Measurements from ENCODE around the gene METAP1. TPM values are rescaled to one million over a fixed set of nuclear protein-coding genes. Genes with fewer than 3 reads are reported as not detected.
A peak's percentile ranks its signal among the peaks of the same experiment; 100 is the strongest.

METAP1 gene
- total RNA-seq, 1 experiment from 2014 or later = 60.5 TPM

GRCh38 chr4:98998551-98998950, 3.0 kb downstream of the METAP1 start:
- H3K4me3 Mint-ChIP-seq (ENCODE audit: low read depth, unreplicated experiment) = no peak overlapping the region

DNA sequence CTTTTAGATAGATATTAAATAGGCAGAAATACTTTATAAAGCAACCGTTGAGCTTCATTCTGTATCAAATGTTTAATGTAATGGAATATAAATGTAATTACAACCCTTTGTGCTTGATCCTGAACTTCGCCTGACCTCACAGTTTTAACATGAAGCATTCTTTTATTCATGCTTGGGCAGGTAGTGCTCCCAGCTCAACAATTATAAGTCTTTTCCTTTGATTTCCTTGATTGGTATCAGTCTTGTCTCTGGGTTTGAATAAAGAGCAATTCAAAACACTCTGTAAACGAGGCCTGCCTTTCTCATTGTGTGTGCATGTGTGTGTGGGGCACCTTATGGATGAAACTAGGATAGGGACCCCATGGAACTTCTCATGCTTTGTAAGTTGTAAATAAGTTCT, 6.8 kb downstream of the METAP1 start:
- Mint-ChIP-seq H3K27ac (ENCODE audit: unreplicated experiment) (no peak overlapping the region), H3K36me3 (ENCODE audit: insufficient read depth, unreplicated experiment) (no peaks in the 10 kb centered on the region), H3K4me1 (ENCODE audit: low read depth, unreplicated experiment) (peaks cover 30% of the 10 kb centered on the region), H3K9me3 (ENCODE audit: low read depth, unreplicated experiment) (no peaks in the 10 kb centered on the region), H3K4me3 (ENCODE audit: low read depth, unreplicated experiment) (no peak overlapping the region), H3K27me3 (ENCODE audit: unreplicated experiment) (no peaks in the 10 kb centered on the region)
- TF ChIP-seq, protein P1, sequence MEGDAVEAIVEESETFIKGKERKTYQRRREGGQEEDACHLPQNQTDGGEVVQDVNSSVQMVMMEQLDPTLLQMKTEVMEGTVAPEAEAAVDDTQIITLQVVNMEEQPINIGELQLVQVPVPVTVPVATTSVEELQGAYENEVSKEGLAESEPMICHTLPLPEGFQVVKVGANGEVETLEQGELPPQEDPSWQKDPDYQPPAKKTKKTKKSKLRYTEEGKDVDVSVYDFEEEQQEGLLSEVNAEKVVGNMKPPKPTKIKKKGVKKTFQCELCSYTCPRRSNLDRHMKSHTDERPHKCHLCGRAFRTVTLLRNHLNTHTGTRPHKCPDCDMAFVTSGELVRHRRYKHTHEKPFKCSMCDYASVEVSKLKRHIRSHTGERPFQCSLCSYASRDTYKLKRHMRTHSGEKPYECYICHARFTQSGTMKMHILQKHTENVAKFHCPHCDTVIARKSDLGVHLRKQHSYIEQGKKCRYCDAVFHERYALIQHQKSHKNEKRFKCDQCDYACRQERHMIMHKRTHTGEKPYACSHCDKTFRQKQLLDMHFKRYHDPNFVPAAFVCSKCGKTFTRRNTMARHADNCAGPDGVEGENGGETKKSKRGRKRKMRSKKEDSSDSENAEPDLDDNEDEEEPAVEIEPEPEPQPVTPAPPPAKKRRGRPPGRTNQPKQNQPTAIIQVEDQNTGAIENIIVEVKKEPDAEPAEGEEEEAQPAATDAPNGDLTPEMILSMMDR (IDR thresholded peaks at IDR 0.05; ENCODE audit: unreplicated experiment) = no peak
- BruUV-seq (replicated peaks) = no TSS peak
- intact Hi-C loops (cut with micrococcal nuclease; ENCODE audit: unreplicated experiment) = no loop called here
- no peak for DNase-seq
- CTCF ChIA-PET = no interaction called here

More at GRCh38 chr4:98998551-98998950, 3.0 kb downstream of the METAP1 start:
- CTCF ChIA-PET = no interaction called here
- no peak for DNase-seq
- H3K9me3 Mint-ChIP-seq (ENCODE audit: low read depth, unreplicated experiment) = no peaks in the 10 kb centered on the region
- H3K4me1 Mint-ChIP-seq (ENCODE audit: low read depth, unreplicated experiment) = peaks cover 44% of the 10 kb centered on the region
- intact Hi-C loops (cut with micrococcal nuclease; ENCODE audit: unreplicated experiment) = loop anchor here (10.0 kb wide), 1 partner anchor 64 kb away; no protein-coding TSS in a partner anchor
- peaks cover 24% of the 10 kb centered on the region for H3K36me3 Mint-ChIP-seq (ENCODE audit: insufficient read depth, unreplicated experiment)
- no TSS peak for BruUV-seq (replicated peaks)
- TF ChIP-seq, protein P1 (IDR thresholded peaks at IDR 0.05; ENCODE audit: unreplicated experiment) = no peak
- no peaks in the 10 kb centered on the region for H3K27me3 Mint-ChIP-seq (ENCODE audit: unreplicated experiment)
- H3K27ac Mint-ChIP-seq (ENCODE audit: unreplicated experiment) = no peak overlapping the region

DNA sequence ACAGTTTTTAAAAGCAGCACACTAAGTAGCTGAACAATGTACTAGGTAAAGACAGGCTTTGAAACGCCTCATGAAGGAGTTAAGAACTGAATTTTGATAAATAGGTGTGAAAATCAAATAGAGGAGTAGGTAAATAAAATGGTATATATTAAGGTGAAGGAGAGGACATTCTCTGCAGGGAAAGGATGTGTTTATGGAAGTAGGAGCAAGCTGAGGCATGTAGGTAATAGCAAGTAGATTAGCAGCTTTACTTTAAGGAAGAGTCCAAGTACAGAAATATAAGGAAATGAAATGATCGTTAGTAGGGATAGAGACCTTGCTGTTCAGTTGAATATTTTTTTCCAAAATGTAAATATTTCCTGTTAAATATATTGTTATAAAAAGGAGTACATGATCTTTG, 12.5 kb downstream of the METAP1 start:
- Mint-ChIP-seq H3K4me3 (ENCODE audit: low read depth, unreplicated experiment) (no peak overlapping the region), H3K9me3 (ENCODE audit: low read depth, unreplicated experiment) (peaks cover 2% of the 10 kb centered on the region), H3K4me1 (ENCODE audit: low read depth, unreplicated experiment) (peaks cover 10% of the 10 kb centered on the region), H3K27ac (ENCODE audit: unreplicated experiment) (peak overlapping the region; percentile 18), H3K27me3 (ENCODE audit: unreplicated experiment) (no peaks in the 10 kb centered on the region), H3K36me3 (ENCODE audit: insufficient read depth, unreplicated experiment) (peaks cover under 1% of the 10 kb centered on the region)
- TF ChIP-seq, protein P1 (IDR thresholded peaks at IDR 0.05; ENCODE audit: unreplicated experiment) = no peak
- DNase-seq = no peak
- no TSS peak for BruUV-seq (replicated peaks)
- CTCF ChIA-PET = no interaction called here
- intact Hi-C loops (cut with micrococcal nuclease; ENCODE audit: unreplicated experiment) = no loop called here

GRCh38 chr4:99011910-99012309, 16.4 kb downstream of the METAP1 start:
- peaks cover 17% of the 10 kb centered on the region for H3K4me1 Mint-ChIP-seq (ENCODE audit: low read depth, unreplicated experiment)
- H3K27ac Mint-ChIP-seq (ENCODE audit: unreplicated experiment) = no peak overlapping the region
- no peak for DNase-seq
- H3K9me3 Mint-ChIP-seq (ENCODE audit: low read depth, unreplicated experiment) = peaks cover 5% of the 10 kb centered on the region
- no TSS peak for BruUV-seq (replicated peaks)
- intact Hi-C loops (cut with micrococcal nuclease; ENCODE audit: unreplicated experiment) = no loop called here
- H3K27me3 Mint-ChIP-seq (ENCODE audit: unreplicated experiment) = no peaks in the 10 kb centered on the region
- TF ChIP-seq, protein P1 (IDR thresholded peaks at IDR 0.05; ENCODE audit: unreplicated experiment) = no peak
- peaks cover 6% of the 10 kb centered on the region for H3K36me3 Mint-ChIP-seq (ENCODE audit: insufficient read depth, unreplicated experiment)
- no peak overlapping the region for H3K4me3 Mint-ChIP-seq (ENCODE audit: low read depth, unreplicated experiment)
- CTCF ChIA-PET = interaction anchor here (0.6 kb wide), 1 partner anchor 16 kb away, joined by 3 read pairs; the partner anchor contains the start of gene METAP1
